Astrocyte of the hippocampus (primary cell): Measurements from ENCODE around the gene ZNF319.

Source experiments
- DNase-seq: peaks from one replicate; pipeline ENCODE4 v3.0.0; 2011; ENCODE audit warnings: low read depth, low spot score

The ZNF319 gene

DNA sequence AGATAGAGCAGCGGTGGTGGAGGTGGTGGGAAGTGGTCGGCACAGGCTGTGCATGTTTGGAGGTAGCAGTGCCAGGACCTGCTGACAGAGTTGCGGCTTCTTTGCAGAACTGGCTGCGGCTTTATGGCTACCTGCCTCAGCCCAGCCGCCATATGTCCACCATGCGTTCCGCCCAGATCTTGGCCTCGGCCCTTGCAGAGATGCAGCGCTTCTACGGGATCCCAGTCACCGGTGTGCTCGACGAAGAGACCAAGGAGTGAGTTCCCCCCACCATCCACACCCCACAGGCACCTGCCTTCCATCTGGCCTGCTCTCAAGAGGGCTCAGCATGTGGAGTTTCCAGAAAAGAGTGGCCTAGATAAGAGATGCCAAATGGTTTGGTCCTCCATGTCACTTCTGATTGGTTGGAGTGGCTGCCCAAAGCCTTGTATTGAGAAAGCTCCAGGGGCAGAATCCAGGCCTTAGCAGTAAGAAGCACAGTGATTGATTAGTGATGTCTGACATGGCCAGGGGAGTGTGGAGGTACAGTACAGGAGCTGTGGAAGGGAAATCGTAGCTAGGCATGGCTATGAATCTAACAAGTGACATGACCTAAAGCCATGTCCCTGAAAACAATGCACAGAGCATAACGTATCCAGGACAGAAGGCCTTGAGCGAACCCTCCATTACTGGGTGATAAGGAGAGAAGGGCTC, 37.0 kb upstream of the ZNF319 start:
- no peak for DNase-seq

DNA sequence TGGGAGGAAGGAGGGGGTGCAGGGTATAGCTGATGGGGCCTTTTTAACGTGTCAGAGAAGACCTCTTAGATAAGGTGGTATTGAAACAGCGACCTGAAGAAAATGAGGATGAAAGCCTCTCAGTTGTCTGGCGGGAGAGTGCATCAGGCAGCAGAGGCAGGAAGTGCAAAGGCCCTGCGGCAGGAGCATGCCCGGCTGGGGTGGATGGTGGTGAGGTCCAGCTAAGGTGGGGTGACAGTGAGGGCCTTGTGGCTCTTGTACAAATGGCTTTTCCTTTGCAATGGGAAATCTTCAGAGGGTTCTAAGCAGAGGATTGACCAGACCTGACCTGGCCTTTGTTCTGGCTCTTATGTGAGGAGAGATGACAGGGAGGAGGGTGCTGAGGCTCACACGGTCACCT, 36.5 kb upstream of the ZNF319 start:
- DNase-seq, result no peak

DNA sequence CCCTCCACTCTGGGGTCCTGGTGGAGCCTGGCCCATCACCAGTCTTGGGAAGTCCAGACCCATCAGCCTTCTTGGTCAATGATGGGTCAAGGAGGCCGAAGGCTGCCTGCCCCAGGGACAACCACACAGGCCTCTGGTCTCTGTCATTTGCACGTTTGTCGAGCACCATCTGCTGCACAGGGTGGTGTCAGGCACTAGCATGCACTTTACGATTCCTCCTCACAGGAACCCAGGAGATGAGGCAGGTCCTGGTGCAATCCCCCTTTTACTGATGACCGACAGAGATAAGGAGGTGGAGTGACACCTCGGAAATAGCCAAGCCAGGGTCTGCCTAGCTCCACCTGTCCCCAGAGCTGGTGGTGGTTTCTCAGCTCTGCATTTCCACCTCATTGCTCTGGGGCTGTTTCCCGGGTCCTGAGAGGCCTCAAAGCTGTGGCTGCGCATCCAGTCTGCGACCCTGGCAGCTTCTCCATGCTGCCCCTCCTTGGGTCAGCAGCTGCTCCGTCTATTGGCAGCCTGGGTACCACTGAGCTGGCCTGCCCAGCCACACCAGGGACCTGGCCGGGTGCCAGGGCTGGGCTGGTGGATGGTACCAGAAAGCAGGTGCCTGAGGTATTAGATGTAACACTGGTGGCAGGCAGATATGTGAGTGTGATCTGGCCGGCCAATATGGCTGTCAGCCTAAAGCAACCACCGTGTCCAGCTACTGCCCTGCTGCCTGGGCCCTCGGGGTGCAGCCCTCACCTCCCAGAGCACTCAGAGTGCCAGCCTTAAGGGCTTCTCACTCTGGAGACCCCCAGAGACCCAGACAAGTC, 35.1 kb upstream of the ZNF319 start:
- DNase-seq, result no peak

DNA sequence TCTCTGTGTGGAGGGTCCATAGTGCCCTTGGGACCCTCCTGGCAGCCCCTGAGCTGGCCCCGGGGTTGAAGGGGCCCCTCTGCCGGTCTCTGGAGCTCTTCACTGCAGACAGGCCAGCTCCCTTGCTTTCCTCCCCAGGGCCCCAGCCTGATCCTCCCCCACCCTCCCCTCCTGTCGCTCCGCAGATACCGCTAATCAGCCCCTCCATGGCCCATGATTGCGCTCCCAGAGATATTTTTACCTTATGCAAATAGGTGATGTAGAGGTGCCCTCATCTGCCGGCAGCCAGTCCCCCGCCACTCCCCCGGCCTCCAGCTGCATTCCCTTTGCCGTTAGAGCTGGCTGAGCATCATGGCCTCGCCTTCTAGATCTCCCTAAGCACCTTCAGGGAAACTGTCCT, 34.3 kb upstream of the ZNF319 start:
- no peak for DNase-seq

DNA sequence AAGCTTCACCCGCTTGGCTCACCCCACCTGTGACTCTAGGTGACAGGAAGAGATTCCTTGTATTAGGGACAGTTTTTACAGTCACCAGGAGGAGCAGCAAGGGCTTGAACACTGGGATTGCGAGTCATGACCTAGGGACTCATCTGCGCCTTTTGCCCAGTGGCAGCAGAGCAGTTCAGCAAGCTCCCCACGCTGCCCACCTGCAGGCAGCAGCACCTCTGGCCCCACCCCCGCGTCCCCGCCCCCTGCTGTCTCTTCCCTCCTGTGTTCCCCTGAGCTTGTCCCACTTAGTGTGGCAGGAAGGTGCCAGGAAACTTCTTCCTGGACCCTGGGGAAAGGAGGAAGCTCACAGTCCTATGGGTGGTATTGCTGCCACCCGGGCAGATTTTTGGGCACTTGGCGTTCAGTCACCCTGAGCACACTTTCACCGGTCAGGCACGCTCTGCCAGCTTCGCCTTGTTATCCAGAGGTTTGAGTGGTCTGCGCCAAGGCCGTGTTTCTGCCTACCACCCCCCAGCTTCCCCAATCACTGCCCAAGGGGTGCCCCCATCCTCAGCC, 33.7 kb upstream of the ZNF319 start:
- no peak for DNase-seq

DNA sequence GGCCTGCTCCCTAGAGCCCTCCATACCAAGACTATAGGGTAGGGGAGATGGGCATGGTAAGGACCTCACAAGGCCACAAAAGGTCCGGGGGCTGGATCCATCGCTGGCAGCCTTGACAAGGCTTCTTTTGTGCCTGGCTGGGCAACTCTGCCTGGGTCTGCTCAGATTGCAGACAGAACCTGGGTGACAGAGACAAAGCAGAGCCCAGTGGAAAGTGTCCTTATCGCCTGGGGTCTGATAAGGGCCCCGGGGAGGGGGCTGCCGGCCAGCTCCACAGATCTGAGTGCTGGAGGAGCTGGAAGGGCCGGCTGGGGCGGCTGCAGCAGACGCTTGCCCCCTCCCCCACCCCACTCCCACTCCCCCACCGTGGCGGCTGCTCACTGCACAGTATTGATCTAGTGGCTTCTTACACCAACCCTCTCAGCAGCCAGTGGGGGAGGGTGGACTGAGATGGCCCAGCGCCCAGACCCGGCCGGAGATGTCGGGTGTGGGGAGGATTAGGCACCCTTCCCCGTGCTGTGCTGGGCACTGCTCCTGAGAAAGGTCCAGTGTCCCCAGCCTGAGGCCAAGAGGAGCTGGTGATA, 32.3 kb upstream of the ZNF319 start:
- DNase-seq, result peak; percentile 53

DNA sequence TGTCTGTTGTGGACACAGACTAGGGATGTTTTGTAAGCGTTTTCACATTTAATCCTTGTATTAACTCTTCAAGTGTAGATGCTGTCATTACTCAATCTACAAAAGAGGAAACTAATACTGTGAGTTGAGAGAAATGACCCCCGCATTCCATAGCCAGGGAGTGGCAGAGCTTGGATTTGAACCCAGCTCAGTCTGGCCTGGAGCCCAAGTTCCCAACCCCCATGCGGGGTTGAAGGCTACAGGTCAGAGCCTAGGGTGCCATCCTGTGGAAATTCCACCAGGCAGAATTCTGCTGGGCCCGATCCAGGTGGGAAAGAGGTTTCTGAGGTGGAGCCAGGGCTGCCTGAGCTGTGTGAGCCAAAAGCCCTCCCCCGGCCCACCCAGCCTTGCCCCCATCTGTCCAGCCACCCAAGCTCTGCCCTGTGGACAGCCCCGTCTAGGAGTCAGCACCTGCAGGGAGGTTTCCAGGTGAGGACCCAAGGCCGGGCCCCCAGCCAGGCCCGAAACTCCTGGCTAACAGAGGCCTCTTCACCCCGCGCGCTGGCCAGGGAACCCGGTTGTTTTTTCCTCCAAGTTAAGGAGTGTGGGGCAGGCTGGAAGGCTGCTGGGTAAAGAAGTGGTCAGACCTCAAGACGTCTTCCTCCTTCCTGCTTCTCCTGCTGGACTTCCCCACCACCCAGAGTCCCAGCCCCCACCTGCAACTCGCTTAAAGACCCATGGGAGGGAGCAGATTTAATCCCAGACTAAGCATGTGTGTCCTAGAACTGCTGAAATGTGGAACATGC, 30.7 kb upstream of the ZNF319 start:
- DNase-seq, result no peak

DNA sequence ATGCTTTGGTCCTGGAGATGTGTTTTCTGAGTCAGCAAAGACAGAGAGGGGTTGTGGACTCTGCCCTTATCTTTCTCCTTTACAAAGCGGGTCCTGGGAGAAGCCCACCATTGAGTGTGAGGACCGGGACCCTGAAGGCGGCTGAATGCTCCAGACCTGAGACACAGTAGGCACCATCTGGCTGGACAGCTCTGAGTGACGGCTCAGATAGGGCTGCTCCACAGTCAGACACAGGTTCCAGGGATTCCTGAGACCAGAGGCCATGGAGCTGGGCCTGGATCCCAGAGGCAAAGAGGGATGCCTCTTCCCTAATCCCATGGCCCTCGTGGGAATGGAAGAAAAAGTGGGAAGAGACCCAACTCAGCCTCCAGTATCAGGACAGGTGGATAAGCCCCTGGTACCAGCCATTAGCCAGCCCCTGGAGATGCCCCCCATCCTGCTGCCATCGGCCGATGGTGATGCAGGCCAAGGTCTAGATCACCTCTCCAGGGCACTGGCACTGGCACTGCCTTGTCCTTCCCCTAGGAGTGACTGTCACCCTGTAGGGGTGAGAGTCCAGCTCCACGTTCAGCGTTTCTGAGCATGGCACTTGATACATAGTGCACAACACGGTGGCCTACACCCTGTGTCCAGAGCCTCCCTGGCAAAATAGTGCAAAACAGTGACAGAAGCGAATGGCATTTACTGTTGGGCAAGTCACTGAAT, 29.8 kb upstream of the ZNF319 start:
- no peak for DNase-seq

DNA sequence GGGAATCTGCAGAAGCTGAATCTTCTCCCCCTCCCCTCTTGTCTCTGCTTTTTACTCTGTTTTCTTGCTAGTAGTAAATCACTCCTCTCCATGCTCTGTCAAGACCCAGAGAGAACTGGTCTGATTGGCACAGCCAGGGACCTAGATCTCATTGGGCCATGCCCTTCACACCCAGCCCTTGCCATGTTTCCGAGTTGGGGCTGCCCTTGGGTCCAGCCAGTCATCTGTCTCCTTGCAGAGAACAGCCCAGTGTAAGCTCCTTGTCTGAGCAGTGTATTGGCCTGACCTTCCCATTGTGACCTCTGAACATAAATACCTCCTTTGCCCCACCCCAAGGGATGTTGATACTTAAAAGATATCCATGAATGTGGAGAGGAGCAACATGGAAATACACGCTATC, 28.9 kb upstream of the ZNF319 start:
- DNase-seq, result no peak

DNA sequence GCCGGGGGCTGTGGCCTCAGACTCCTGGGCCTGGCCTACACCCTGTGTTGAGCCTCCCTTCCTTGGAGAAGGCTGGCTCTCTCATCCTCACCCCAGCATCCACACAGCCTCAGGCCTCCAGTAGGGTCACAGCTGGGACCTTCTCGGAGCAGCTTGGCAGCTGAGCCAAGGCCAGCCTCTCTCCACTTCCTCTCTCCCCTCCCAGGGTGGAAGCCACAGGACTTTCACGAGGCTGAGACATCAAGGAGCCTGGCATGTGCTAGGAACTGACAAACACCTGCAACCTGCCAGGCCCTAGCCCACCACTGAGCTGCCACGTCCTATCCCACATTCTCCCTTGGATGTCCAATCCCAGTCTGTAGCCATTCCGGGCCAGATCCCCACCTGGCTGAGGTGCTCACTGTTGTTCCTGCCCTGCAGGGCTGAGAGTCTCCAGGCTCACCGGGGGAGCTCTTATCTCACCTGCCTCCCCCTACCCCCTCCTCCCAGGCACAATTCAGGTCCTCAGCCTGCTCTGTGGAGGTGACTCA, 28.1 kb upstream of the ZNF319 start:
- DNase-seq, result no peak

DNA sequence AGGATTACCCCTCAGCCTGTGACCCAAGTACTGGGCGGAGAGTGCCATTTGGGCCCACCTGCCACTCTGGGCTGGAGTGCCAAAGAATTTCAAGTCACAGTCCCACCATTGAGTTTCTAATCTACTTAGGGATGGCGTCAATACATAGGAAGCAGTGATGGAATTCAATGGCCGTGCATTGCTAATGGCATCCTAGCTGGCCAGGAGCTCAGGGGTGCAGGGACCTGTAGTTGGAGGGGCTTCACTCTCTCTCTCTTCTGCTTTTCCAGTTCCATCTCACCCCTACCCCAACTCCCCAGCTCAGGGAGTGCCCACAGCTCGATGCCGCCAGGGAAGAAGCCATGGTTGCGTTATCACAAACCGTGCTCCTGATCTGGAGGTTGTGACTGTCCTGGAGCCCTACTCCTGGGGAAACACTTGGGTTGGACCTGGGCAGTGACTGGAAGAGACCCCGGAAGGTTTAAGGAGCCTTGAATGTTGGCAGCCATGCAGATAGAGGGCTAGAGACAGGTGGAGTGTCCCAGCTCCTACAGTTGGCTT, 27.5 kb upstream of the ZNF319 start:
- no peak for DNase-seq

DNA sequence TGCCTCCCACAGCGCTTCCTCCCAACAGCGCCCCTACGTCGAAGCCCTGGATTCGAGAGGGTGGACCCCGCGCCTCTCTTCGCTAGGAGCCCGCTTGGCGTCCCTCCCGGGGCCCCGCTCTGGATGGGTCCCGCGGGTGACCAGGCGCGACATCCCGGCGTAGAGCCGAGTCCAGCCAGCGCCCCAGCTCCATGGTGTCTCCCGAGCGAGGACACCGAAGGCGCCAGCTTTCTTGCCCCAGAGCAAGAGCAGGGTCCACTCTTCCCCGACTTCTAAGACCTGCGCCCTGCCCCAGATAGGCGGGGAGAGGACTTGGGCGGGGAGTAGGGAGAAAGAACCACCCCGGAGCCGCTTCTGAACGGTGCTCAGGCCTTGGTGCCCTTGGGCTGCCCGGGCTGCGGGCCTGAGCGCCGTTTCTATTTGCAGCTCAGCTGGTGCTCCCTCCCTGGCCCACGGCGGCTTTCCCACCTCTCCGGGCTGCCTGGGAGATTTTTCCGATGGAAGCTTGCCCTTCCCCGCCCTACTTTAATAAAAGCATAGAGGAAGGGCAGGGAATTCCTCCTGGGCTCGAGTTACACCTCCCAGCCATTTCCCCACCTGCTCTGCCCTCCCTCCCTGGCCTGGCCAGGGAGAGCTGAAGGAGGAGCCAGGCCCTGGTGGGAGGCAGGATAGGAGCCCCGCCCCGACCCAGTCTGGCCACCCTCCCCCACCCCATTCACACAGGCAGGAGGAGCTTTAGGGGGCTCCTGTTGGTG, 26.9 kb upstream of the ZNF319 start:
- peak; percentile 55 for DNase-seq

DNA sequence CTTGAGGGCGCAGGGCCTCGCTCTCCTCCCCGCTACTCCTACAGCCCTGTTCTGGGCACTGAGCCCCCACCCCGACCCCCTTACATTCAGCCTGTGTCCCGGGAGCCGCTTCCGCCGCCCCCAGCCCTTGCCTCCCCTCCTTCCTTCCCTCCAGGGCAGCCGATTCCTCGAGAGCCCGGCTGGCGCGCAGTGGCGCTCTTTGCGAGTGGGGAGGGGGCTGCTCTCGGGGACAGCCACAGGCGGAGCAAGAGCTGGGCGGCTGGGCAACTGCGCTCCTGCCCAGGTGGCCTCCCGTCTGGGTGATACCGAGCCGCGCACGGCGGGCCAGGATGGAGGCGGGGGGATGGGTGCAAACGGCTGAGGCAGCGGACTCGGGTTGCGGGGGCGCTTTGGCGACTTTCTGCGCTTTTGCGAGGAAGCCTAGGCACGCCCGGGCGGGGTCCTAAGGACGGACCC, 26.3 kb upstream of the ZNF319 start:
- no peak for DNase-seq

DNA sequence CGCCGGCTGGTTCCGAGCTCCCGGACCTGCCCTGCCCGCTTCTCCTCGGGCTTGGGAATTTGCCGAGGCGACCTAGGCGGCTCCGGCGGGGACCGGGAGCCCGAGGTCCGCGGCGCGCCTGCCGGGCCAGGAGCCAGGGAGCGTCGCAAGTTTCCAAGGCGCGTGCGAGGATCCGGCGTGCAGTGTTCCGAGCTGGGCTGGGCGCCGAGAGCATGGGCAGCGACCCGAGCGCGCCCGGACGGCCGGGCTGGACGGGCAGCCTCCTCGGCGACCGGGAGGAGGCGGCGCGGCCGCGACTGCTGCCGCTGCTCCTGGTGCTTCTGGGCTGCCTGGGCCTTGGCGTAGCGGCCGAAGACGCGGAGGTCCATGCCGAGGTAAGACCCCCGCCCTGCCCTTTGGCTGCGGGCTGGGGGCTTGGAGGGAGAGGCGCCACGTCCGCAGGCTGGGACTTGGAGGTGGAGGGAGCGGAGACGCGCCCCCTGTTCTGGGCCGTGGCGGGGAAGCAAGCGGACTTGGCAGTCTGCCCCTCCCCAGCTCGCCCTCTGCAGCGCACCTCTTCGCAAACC, 25.8 kb upstream of the ZNF319 start:
- peak; percentile 76 for DNase-seq

DNA sequence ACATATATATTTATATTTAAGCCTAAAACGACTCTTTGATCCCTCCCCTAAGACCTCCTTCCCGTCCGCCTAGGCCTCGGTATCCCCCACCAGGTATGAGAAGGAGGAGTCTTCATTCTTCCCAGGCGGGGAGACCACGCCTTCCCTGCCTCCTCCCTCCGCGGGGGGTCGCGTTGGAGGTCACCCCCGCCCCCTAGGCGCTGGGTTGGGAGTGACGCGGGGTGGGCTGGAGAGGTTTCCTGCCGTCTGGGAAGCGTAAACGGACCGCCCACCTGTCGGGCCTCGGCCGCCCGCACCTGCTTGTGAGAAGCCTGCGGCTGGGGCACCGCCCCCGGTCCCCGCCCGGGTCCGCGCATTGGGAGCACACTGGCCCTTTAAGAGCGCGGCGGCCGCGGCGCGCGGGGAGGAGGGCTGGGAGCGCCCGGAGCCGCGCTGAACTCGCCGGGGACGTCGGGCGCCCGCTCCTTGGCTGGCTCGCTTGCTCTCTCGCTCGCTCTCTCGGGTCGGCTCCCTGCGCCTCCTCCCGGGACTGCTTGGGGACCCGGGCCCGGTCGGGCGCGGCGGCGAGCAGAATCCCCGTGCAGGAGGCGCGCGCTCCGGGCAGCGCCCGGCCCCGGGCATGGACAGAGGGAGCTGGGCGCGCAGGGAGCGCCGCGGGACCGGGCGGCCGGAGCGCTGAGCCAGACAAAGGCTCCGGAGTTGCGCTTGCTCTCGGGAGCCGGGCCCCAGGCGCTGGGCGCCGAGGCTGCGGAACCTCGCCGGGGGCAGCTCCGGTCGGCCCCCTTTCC, 25.1 kb upstream of the ZNF319 start, which contains the start of gene MMP15:
Gene MMP15 (plus strand): TSS at position 404 of the 788 bp plus-strand sequence. CDS start 597 bp downstream, outside the sequence.
- peak; percentile 85 for DNase-seq

DNA sequence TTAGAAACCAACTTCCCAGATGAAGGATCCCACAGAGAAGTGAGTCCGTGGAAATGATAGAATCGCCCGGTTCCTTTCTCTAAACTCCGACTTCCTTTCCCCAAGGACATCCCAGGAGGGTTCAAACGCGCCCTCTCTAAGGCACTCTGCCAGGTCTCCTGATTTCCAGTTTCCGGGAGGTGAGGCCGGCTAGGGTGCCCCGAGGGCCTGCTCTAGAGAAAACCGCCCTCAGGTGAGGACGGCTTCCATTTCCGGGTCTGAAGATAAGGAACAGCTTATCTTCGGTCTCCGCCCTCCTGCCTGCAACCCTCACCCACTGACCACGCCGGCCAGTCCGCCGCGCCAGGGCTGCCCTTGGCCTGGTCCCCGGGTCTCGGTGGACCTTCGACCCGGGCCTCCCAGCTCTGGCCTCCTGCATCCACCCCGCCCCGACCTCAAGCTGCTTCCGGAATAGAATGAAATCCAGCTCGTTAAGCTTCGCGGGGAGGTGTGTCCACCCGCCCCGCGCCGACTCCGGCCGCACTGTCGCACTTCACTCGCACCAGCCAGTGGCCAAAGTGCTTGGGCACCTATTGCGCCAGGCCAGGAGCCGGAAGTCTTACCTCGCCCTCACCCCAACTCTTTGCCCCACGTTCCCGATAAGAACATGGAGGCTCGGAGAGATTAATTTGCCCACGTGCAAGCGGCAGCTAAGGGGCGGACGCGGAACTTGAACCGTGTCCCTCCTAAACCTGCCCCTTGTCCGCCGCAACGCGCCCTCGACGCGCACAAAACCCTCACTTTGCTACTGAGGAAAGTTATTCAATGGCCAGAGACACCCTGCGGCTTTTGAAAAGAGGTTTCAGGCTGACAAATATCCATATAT, 24.2 kb upstream of the ZNF319 start:
- no peak for DNase-seq

DNA sequence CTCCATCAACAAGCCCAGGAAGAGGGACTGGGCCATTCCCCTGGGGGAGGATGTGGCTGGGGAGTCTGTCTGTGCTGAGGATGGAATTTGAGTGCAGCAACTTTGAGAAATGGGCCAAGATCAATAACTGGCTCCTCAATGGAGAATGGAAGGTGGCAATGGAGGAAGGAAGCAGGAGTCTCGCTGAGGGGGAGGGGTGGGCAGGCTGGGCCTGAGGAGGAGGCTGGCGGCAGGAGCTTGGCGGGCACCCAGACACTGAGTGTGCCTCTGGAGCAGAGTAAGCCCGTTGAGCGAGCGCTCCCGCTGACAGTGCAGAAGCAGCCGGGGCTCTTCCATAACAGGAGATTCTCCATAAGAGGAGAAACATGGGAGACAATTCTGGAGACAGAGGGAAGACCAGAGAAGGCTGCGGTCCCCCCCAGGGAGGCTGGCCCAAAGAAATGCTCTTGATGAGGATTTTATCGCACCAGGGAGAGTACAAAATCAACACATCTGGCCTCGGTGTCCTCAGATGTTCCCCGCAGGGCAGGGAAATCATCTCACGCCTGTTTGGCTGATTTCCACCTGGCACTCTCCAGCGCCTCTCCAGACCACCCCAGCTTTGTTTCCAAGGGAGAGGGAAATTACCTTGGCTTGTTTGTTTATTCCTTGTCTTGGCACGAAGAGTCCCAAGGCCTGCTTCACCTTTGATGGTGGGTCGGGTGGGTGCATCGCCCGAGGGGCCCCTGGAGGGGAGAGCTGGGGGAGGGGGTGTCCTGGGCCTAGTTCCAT, 22.3 kb upstream of the ZNF319 start:
- peak; percentile 89 for DNase-seq
